Measurements from ENCODE around the gene TNIK. TPM values are rescaled to one million over a fixed set of nuclear protein-coding genes. Genes with fewer than 3 reads are reported as not detected.
A peak's percentile ranks its signal among the peaks of the same experiment; 100 is the strongest.

The TNIK gene
- total and polyA plus RNA-seq, 4 donors, result 3.7 to 9.8 (median 5.2) TPM

DNA sequence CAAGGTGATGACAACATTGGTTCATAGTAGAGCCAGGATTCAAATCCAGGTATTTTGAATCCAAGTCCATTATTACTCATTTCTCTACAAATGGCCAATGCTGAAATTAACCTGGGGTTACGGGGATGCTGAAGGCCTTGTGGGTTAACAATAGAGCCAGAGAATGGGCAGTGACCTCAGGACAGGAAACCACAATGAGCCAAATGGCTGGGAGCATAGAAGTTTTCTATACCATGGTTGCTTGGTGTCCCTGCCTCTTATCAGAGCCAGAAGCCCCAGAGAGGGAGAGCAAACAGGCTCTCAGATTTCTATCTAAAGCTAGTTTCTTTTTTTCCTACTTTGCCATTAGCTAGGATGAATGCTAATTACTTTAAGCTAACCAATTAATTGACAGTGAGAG is 82.3 kb downstream of the TNIK start:
- Histone ChIP-seq H3K27me3 (ENCODE audit: control insufficient read depth in 4 of 4, insufficient read depth in 4 of 4, low read length in 3 of 4) (no peaks in the 10 kb centered on the region), H3K9ac (ENCODE audit: low read depth in 1 of 2, low read length in 2 of 2) (no peak overlapping the region), H3K9me3 (ENCODE audit: control insufficient read depth in 4 of 4, low read length in 3 of 4) (no peaks in the 10 kb centered on the region), H3K4me3 (ENCODE audit: low read depth in 1 of 3, low read length in 3 of 3) (no peak overlapping the region), H3K27ac (ENCODE audit: low read depth in 1 of 2, low read length in 2 of 2) (no peak overlapping the region), H3K36me3 (ENCODE audit: control insufficient read depth in 4 of 4, insufficient read depth in 3 of 4, low read depth in 1 of 4, low read length in 3 of 4) (no peaks in the 10 kb centered on the region), H3K4me1 (ENCODE audit: control insufficient read depth in 4 of 4, insufficient read depth in 4 of 4, low read length in 3 of 4) (peaks cover 5 to 12% (median 7%) of the 10 kb centered on the region in 4 donors)
- no peak for TF ChIP-seq EGR1 (IDR thresholded peaks at IDR 0.05; ENCODE audit: low read depth in 2 of 2)
- no peak for TF ChIP-seq ATF3 (IDR thresholded peaks at IDR 0.05)
- TF ChIP-seq FOXA1 (IDR thresholded peaks at IDR 0.05), result no peak
- no peak for TF ChIP-seq ZBTB33 (IDR thresholded peaks at IDR 0.05)
- no peak for TF ChIP-seq JUND (IDR thresholded peaks at IDR 0.05)
- no peak for TF ChIP-seq TAF1 (conservative IDR thresholded peaks at IDR 0.05)
- no peak for TF ChIP-seq SP1 (IDR thresholded peaks at IDR 0.05)
- TF ChIP-seq, protein P1, sequence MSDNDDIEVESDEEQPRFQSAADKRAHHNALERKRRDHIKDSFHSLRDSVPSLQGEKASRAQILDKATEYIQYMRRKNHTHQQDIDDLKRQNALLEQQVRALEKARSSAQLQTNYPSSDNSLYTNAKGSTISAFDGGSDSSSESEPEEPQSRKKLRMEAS (IDR thresholded peaks at IDR 0.05), result no peak
- no peak for TF ChIP-seq GABPA (IDR thresholded peaks at IDR 0.05 in 1 of 2, conservative IDR thresholded peaks at IDR 0.05 in 1 of 2)
- no peak for TF ChIP-seq NR2F2 (IDR thresholded peaks at IDR 0.05)
- TF ChIP-seq HNF4G (IDR thresholded peaks at IDR 0.05), result no peak
- no peak for TF ChIP-seq HNF4A (conservative IDR thresholded peaks at IDR 0.05)
- TF ChIP-seq, protein P2, sequence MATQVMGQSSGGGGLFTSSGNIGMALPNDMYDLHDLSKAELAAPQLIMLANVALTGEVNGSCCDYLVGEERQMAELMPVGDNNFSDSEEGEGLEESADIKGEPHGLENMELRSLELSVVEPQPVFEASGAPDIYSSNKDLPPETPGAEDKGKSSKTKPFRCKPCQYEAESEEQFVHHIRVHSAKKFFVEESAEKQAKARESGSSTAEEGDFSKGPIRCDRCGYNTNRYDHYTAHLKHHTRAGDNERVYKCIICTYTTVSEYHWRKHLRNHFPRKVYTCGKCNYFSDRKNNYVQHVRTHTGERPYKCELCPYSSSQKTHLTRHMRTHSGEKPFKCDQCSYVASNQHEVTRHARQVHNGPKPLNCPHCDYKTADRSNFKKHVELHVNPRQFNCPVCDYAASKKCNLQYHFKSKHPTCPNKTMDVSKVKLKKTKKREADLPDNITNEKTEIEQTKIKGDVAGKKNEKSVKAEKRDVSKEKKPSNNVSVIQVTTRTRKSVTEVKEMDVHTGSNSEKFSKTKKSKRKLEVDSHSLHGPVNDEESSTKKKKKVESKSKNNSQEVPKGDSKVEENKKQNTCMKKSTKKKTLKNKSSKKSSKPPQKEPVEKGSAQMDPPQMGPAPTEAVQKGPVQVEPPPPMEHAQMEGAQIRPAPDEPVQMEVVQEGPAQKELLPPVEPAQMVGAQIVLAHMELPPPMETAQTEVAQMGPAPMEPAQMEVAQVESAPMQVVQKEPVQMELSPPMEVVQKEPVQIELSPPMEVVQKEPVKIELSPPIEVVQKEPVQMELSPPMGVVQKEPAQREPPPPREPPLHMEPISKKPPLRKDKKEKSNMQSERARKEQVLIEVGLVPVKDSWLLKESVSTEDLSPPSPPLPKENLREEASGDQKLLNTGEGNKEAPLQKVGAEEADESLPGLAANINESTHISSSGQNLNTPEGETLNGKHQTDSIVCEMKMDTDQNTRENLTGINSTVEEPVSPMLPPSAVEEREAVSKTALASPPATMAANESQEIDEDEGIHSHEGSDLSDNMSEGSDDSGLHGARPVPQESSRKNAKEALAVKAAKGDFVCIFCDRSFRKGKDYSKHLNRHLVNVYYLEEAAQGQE (IDR thresholded peaks at IDR 0.05), result no peak
- no peak for TF ChIP-seq RAD21 (IDR thresholded peaks at IDR 0.05)
- TF ChIP-seq, protein P3, sequence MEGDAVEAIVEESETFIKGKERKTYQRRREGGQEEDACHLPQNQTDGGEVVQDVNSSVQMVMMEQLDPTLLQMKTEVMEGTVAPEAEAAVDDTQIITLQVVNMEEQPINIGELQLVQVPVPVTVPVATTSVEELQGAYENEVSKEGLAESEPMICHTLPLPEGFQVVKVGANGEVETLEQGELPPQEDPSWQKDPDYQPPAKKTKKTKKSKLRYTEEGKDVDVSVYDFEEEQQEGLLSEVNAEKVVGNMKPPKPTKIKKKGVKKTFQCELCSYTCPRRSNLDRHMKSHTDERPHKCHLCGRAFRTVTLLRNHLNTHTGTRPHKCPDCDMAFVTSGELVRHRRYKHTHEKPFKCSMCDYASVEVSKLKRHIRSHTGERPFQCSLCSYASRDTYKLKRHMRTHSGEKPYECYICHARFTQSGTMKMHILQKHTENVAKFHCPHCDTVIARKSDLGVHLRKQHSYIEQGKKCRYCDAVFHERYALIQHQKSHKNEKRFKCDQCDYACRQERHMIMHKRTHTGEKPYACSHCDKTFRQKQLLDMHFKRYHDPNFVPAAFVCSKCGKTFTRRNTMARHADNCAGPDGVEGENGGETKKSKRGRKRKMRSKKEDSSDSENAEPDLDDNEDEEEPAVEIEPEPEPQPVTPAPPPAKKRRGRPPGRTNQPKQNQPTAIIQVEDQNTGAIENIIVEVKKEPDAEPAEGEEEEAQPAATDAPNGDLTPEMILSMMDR (IDR thresholded peaks at IDR 0.05; ENCODE audit: low read depth, low read length, missing input control), result no peak
- no peak for TF ChIP-seq RXRA (IDR thresholded peaks at IDR 0.05)
- WGBS, result 98% methylated on average over 1 of the region's 1 CpG
- no peak for DNase-seq (ENCODE audit: low spot score)

- Histone ChIP-seq H3K36me3 (ENCODE audit: control insufficient read depth in 4 of 4, insufficient read depth in 3 of 4, low read depth in 1 of 4, low read length in 3 of 4) (no peaks in the 10 kb centered on the region), H3K9ac (ENCODE audit: low read depth in 1 of 2, low read length in 2 of 2) (no peak overlapping the region), H3K9me3 (ENCODE audit: control insufficient read depth in 4 of 4, low read length in 3 of 4) (no peaks in the 10 kb centered on the region), H3K27ac (ENCODE audit: low read depth in 1 of 2, low read length in 2 of 2) (no peak overlapping the region), H3K4me3 (ENCODE audit: low read depth in 1 of 3, low read length in 3 of 3) (no peak overlapping the region), H3K27me3 (ENCODE audit: control insufficient read depth in 4 of 4, insufficient read depth in 4 of 4, low read length in 3 of 4) (no peaks in the 10 kb centered on the region), H3K4me1 (ENCODE audit: control insufficient read depth in 4 of 4, insufficient read depth in 4 of 4, low read length in 3 of 4) (peaks cover 5 to 12% (median 7%) of the 10 kb centered on the region in 4 donors)
- no peak for TF ChIP-seq HNF4A (conservative IDR thresholded peaks at IDR 0.05)
- TF ChIP-seq RAD21 (IDR thresholded peaks at IDR 0.05), result peak in 1 of 2 donors; percentile 15
- no peak for DNase-seq (ENCODE audit: low spot score)
Measured at GRCh38 chr3:171376596-171376947, 83.6 kb downstream of the TNIK start.
